Stomach (tissue), 9 donors: ENCODE measurements around the gene DET1. TPM values are rescaled to one million over a fixed set of nuclear protein-coding genes. Genes with fewer than 3 reads are reported as not detected.

Experiments
- DNase-seq, 2 donors: peaks; one replicate each; pipeline versions ENCODE4 v3.0.0 to v3.0.0-alpha.2; 2013 to 2019
- H3K27ac ChIP-seq, 5 donors: fragments of 200-600 bp in 4 of 5; sonication (generic) in 4 of 5; one replicate each; pipeline ENCODE4 v1.5.1; 2013 to 2019; ENCODE audit warnings: mild to moderate bottlenecking in 1 of 5, moderate library complexity in 1 of 5
- H3K27me3 ChIP-seq, 3 donors: fragments of 200-600 bp; sonication (generic); one replicate each; pipeline ENCODE4 v1.5.1; 2017 to 2019; ENCODE audit warnings: mixed run types in 1 of 3
- H3K36me3 ChIP-seq, 4 donors: fragments of 200-600 bp; sonication (generic); 1 replicate in 3 of 4; 2 replicates in 1 of 4; pipeline ENCODE4 v1.5.1; 2016 to 2019
- H3K4me1 ChIP-seq, 4 donors: fragments of 200-600 bp; sonication (generic); one replicate each; pipeline ENCODE4 v1.5.1; 2016 to 2019
- H3K4me3 ChIP-seq, 4 donors: fragments of 200-600 bp; sonication (generic) in 3 of 4; one replicate each; pipeline ENCODE4 v1.5.1; 2016 to 2019; ENCODE audit warnings: mild to moderate bottlenecking in 1 of 4
- H3K9me3 ChIP-seq, 4 donors: fragments of 200-600 bp; sonication (generic); one replicate each; pipeline ENCODE4 v1.5.1; 2016 to 2019
- CTCF ChIP-seq, 7 experiments: fragments of 450-650 bp in 4 of 7; fragments of 200-600 bp in 3 of 7; sonication (generic) in 3 of 7; IDR thresholded peaks; one replicate each; pipeline ENCODE4 v1.5.1; 2016 to 2019; ENCODE audit warnings: antibody characterized with exemption in 7 of 7, control low read depth in 2 of 7, mild to moderate bottlenecking in 1 of 7
- EP300 ChIP-seq: sonication (generic); formaldehyde crosslinking; IDR thresholded peaks from one replicate; pipeline ENCODE4 v1.6.1; 2017; ENCODE audit warnings: antibody characterized with exemption
- POLR2A ChIP-seq, 4 donors: fragments of 450-650 bp; IDR thresholded peaks; one replicate each; pipeline ENCODE4 v1.6.1; 2016; ENCODE audit warnings: antibody characterized with exemption in 4 of 4, control low read depth in 2 of 4, mild to moderate bottlenecking in 1 of 4, moderate library complexity in 1 of 4
- POLR2AphosphoS5 ChIP-seq, 3 donors: sonication (generic); formaldehyde crosslinking; IDR thresholded peaks; one replicate each; pipeline ENCODE4 v1.6.1; 2016; ENCODE audit warnings: antibody characterized with exemption in 3 of 3
- WGBS, 5 donors: extraction: QIAGEN DNeasy Blood & Tissue Kit in 3 of 5; methylation state at CpG; one replicate each; pipeline versions ENCODE4 v1.1.5 to v1.1.7; 2013 to 2018; 5-methylcytosine and 5-hydroxymethylcytosine counted together
- intact Hi-C: fragments of 100-400 bp; cut with DNase I; formaldehyde crosslinking; loops from one replicate; pipeline ENCODE4 v1.15.1; 2023; ENCODE audit warnings: low total_unique reads
- polyA plus RNA-seq, 3 donors: library from polyadenylated mRNA; stranded (reverse); fragments of 200-250 nt; gene quantifications; one replicate each; pipeline ENCODE4 v1.2.3, GENCODE V29; 2013
- total RNA-seq, 5 donors: library from RNA; depleted of rRNA; stranded (reverse); fragments of >200 nt; gene quantifications; one replicate each; pipeline versions ENCODE4 v1.1.0 to v1.2.3, GENCODE V29; 2014 to 2016
- donor health status: healthy with polysubstance abuse.
- donor health status: Bipolar disorder and iron deficiency.
- donor health status: healthy.

DET1 gene
- total and polyA plus RNA-seq, 8 donors, result 2.2 to 11.6 (median 3.1) TPM

GRCh38 chr15:88535100-88535499 is 11.4 kb downstream of the DET1 start:
- no peak for DNase-seq
- Histone ChIP-seq H3K27ac (no peak overlapping the region), H3K4me3 (no peak overlapping the region), H3K27me3 (no peaks in the 10 kb centered on the region), H3K36me3 (peaks cover 13 to 33% (median 17%) of the 10 kb centered on the region in 4 donors), H3K9me3 (no peaks in the 10 kb centered on the region), H3K4me1 (no peaks in the 10 kb centered on the region)
- intact Hi-C loops, result no loop called here
- TF ChIP-seq CTCF (IDR thresholded peaks at IDR 0.05) (no peak), EP300 (no peak), POLR2A (IDR thresholded peaks at IDR 0.05) (no peak), POLR2AphosphoS5 (IDR thresholded peaks at IDR 0.05) (no peak)

- Histone ChIP-seq H3K9me3 (no peaks in the 10 kb centered on the region), H3K27ac (no peak overlapping the region), H3K27me3 (no peaks in the 10 kb centered on the region), H3K36me3 (peaks cover 13 to 44% (median 34%) of the 10 kb centered on the region in 4 donors), H3K4me1 (no peaks in the 10 kb centered on the region), H3K4me3 (no peak overlapping the region)
- 76 to 99% (median 96%) methylated on average over 3 of the region's 3 CpGs for WGBS, 5 donors
- TF ChIP-seq POLR2A (IDR thresholded peaks at IDR 0.05) (no peak), POLR2AphosphoS5 (IDR thresholded peaks at IDR 0.05) (no peak), EP300 (no peak), CTCF (IDR thresholded peaks at IDR 0.05) (no peak)
- intact Hi-C loops, result no loop called here
- DNase-seq, result no peak
These were observed 13.1 kb downstream of the DET1 start for GRCh38 chr15:88533376-88533775.

DNA sequence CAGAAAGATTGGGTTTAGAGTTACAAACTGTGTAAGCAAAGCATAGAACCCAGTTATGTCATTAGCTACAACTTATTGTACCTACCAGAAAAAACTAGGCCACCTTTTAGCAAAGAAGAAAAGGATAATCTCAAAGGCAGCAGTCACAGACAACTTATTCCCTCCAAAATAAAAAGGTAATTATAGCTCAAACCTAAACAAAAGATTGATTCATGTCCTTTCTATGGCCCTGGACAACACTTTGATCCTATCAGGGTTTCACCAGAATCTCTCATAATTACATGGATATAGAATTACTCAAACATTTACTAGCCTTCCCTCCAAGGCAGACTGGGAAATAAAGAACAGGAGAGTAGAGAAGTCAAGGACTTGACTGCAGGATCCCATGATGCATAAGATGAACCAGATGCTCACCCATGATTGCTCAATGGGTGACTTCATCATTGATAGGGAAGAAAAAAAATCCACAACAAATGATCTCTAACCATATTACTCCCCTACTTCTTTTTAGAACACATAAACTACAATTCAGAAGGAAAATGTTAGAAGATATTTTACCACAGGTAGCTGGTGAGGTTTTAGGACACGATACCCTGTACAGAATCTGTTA is 17.4 kb downstream of the DET1 start:
- Histone ChIP-seq H3K4me3 (no peak overlapping the region), H3K36me3 (peaks cover 13 to 67% (median 66%) of the 10 kb centered on the region in 4 donors), H3K27ac (no peak overlapping the region), H3K27me3 (no peaks in the 10 kb centered on the region), H3K9me3 (no peaks in the 10 kb centered on the region), H3K4me1 (no peaks in the 10 kb centered on the region)
- intact Hi-C loops, result no loop called here
- TF ChIP-seq POLR2A (IDR thresholded peaks at IDR 0.05) (no peak), POLR2AphosphoS5 (IDR thresholded peaks at IDR 0.05) (no peak), CTCF (IDR thresholded peaks at IDR 0.05) (no peak), EP300 (no peak)
- DNase-seq, result no peak
- 85 to 100% (median 97%) methylated on average over 1 of the region's 1 CpG for WGBS, 5 donors

- Histone ChIP-seq H3K4me1 (no peaks in the 10 kb centered on the region), H3K27me3 (no peaks in the 10 kb centered on the region), H3K36me3 (peaks cover 13 to 71% (median 63%) of the 10 kb centered on the region in 4 donors), H3K27ac (no peak overlapping the region), H3K4me3 (no peak overlapping the region), H3K9me3 (no peaks in the 10 kb centered on the region)
- TF ChIP-seq POLR2AphosphoS5 (IDR thresholded peaks at IDR 0.05) (no peak), EP300 (no peak), CTCF (IDR thresholded peaks at IDR 0.05) (no peak), POLR2A (IDR thresholded peaks at IDR 0.05) (no peak)
- DNase-seq, result no peak
- intact Hi-C loops, result no loop called here
These were observed 20.1 kb downstream of the DET1 start for GRCh38 chr15:88526247-88526879.
